ENCODE data around the gene PSD4.

PSD4 gene

DNA sequence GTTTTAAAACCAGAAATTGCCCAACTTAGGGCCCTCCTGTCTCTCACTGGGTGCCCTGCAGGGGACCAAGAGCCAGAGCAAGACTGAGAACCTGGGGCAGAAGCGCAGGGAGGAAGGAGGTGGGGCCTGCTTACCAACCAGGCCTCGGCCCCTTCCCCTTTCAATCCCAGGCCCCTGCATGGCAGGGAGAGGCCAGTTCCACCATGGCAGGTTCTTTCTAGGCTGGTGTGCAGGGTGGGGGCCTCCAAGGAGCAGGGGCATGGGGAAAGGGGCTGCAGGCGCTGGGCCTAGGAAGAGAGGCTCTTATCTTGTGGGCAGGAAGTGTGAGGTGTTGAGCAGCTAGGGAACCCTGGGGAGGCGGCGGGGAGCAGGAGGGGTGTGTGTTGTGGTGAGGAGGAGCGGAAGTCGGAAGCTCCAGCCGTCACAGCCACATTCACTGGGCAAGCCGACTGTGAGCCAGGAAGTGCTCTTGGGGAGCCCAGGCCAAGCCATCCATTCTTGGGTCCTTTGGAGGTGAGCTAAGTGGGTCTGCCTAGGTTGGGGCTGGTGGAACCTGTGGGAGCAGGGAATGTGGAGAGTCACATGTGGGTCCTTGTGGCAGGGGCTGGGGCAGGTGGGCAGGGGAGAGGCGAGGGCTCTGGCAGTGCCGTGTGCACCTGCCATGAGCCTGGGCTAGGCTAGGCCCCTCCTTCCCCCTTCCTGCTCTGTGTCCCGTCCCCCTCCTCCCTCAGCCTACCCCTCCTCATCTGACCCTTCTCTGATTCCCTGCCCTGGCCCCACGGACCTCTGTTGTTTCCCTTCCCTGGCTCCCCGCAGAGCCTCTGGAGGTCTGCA lies at the start of gene PSD4:
PSD4 (plus strand) TSS at position 430 of the 834 bp plus-strand sequence. CDS start 8,486 bp downstream, outside the sequence.
- no peaks in the 10 kb centered on the region for H3K36me3 Mint-ChIP-seq (ENCODE audit: low read depth)
- peaks cover 20% of the 10 kb centered on the region for H3K4me1 Mint-ChIP-seq
- DNase-seq, result no peak
- peaks cover 5% of the 10 kb centered on the region for H3K27me3 Mint-ChIP-seq (ENCODE audit: low read depth, poor library complexity)
- H3K9me3 Mint-ChIP-seq, result no peaks in the 10 kb centered on the region
- H3K27ac Mint-ChIP-seq, result no peak within 1 kb of the TSS
- H3K4me3 Mint-ChIP-seq, result no peak within 1 kb of the TSS
- no peak for TF ChIP-seq CTCF (IDR thresholded peaks at IDR 0.05)

DNA sequence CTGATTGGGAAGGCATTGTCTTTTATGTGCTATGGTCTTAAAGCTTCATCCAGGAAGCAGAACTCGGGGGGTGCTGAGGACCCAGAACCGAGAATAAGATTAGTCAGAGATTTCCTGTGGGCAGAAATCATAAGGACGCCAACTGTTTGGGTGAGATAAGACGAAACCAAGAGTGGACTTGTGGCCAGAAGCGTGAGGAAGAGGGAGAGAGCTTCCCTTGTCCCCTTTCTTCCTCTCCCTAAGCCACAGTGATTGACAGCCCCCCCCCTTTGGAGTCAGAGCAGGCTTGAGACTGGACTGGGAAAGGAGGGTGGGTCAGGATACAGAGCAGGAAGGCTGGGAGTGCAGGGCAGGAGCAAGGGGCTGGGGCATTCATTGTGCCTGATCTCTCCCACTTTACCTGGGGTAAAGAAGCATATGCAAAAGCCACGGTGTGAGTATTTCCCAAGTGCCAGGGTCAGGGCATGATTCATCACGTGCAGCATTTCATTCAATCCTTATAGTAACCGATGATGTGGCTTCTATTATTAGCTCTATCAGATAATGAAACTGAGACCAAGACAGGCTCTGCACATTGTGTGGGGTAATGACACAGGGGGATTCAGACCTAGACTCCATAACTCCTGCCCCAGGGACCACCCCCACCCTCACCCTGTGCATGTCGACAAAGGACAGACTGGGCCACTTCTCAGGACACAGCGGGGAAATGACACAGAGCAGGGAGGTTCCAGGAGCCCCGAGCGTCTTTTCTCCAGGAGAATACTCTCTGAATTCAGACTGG lies 49.4 kb upstream of the PSD4 start:
- Mint-ChIP-seq H3K4me1 (no peaks in the 10 kb centered on the region), H3K4me3 (no peak overlapping the region), H3K27me3 (ENCODE audit: low read depth, poor library complexity) (peaks cover 51% of the 10 kb centered on the region), H3K9me3 (no peaks in the 10 kb centered on the region), H3K27ac (no peak overlapping the region), H3K36me3 (ENCODE audit: low read depth) (no peaks in the 10 kb centered on the region)
- DNase-seq, result no peak
- no peak for TF ChIP-seq CTCF (IDR thresholded peaks at IDR 0.05)

DNA sequence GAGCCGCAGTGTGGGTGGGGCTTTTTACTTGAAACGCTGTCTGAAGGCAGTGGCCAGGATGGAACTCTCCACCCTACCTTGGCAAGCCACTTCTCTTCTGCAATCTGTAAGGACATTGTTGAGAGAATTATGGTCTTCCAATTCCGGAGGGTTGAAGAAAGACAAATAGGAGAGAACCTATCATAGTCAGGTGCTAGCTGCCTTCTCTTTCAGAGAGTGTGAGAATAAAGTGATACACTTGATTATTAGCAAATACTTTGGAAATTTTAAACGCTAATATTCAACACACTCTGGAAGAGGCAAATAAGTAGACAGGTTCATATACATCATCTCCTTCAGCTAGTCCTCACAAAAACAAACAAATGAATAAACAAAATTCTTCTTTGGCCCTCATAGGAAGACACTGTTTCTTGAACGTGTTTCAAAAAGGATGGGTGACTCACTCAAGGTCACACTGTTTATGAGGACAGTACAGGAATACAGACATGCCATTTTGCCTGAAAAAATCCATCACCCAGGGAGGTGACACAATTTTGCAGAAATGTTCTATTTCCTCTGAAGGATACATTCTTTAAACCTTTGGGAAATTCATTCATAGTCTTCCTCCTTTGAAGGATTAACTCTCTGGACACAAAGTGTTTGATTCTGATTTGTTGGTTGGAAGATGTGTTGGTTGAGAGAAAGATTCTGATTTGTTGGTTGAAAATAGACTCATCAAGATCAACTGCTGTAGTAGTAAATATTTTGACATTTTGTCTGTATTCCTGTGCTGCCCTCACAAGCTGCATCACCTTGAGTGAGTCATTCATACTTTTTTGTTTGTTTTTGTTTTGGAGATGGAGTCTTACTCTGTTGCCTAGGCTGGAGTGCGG lies 48.6 kb upstream of the PSD4 start:
- TF ChIP-seq CTCF (IDR thresholded peaks at IDR 0.05), result no peak
- H3K4me3 Mint-ChIP-seq, result no peak overlapping the region
- no peaks in the 10 kb centered on the region for H3K9me3 Mint-ChIP-seq
- no peak for DNase-seq
- H3K36me3 Mint-ChIP-seq (ENCODE audit: low read depth), result no peaks in the 10 kb centered on the region
- peaks cover 49% of the 10 kb centered on the region for H3K27me3 Mint-ChIP-seq (ENCODE audit: low read depth, poor library complexity)
- H3K4me1 Mint-ChIP-seq, result no peaks in the 10 kb centered on the region
- no peak overlapping the region for H3K27ac Mint-ChIP-seq

DNA sequence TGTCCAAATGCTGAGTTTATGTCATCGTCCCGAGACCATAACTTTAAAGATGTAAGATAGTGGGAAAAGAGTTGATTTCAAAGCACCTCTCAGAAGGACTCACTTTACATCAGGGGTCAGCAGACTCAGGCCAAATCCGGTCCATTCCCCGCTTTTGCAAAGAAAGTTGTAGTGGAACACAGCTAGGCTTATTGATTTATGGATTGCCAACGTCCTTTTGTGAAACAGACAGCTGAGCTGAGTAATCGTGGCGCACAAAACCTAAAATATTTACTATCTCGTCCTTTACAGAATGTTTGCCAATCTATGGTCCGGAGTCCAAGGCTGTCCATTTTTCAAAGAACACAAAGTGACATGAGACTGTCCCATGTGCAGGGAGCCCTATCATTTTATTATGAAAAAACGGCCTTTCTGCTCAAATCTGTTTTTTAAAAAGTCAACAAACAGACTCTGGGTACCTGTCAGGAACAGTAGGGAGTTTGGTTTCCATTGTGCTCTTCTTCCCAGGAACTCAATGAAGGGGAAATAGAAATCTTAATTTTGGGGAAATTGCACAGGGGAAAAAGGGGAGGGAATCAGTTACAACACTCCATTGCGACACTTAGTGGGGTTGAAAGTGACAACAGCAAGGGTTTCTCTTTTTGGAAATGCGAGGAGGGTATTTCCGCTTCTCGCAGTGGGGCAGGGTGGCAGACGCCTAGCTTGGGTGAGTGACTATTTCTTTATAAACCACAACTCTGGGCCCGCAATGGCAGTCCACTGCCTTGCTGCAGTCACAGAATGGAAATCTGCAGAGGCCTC lies 46.7 kb upstream of the PSD4 start, which contains the start of gene IL1RN:
IL1RN (plus strand) TSS at position 754 of the 801 bp plus-strand sequence; CDS start at position 781, 27 bp downstream.
- no peaks in the 10 kb centered on the region for H3K4me1 Mint-ChIP-seq
- no peaks in the 10 kb centered on the region for H3K9me3 Mint-ChIP-seq
- DNase-seq, result no peak
- peaks cover 41% of the 10 kb centered on the region for H3K27me3 Mint-ChIP-seq (ENCODE audit: low read depth, poor library complexity)
- no peak within 1 kb of the TSS for H3K27ac Mint-ChIP-seq
- TF ChIP-seq CTCF (IDR thresholded peaks at IDR 0.05), result no peak
- H3K36me3 Mint-ChIP-seq (ENCODE audit: low read depth), result no peaks in the 10 kb centered on the region
- no peak within 1 kb of the TSS for H3K4me3 Mint-ChIP-seq
